ENCODE measurements around the gene SNRK.

- TF ChIP-seq CTCF (IDR thresholded peaks at IDR 0.05) (no peak), ZFX (IDR thresholded peaks at IDR 0.05; ENCODE audit: borderline replicate concordance) (no peak)
Observed at GRCh38 chr3:43248973-43249372, 37.4 kb upstream of the SNRK start.
